ENCODE measurements around the gene MYNN.

DNA sequence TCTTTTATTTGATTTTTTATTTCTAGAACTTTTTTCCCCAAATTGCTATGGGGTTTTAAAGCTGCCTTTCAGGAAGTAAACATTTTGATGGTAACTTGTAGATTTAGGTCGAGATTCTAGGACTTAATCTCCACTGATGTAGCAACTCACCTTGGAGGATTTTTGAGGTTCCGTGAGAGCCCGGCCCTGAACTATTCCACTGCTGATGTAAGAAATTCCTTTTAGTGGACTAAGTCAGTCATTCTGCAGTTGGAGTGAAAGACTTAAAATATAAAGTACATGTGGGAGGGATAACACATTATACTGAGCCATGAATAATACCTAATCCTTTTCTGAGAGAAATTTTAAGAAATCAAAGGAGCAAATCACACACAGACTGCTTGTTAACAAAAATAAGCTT lies 52.1 kb downstream of the MYNN start:
- TF ChIP-seq, protein P1, sequence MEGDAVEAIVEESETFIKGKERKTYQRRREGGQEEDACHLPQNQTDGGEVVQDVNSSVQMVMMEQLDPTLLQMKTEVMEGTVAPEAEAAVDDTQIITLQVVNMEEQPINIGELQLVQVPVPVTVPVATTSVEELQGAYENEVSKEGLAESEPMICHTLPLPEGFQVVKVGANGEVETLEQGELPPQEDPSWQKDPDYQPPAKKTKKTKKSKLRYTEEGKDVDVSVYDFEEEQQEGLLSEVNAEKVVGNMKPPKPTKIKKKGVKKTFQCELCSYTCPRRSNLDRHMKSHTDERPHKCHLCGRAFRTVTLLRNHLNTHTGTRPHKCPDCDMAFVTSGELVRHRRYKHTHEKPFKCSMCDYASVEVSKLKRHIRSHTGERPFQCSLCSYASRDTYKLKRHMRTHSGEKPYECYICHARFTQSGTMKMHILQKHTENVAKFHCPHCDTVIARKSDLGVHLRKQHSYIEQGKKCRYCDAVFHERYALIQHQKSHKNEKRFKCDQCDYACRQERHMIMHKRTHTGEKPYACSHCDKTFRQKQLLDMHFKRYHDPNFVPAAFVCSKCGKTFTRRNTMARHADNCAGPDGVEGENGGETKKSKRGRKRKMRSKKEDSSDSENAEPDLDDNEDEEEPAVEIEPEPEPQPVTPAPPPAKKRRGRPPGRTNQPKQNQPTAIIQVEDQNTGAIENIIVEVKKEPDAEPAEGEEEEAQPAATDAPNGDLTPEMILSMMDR (conservative IDR thresholded peaks at IDR 0.05 in 1 of 2, IDR thresholded peaks at IDR 0.05 in 1 of 2; ENCODE audit: extremely low read depth in 1 of 2, insufficient read depth in 1 of 2, low read depth in 1 of 2, low read length in 2 of 2): no peak
- TF ChIP-seq EZH2 (IDR thresholded peaks at IDR 0.05; ENCODE audit: borderline replicate concordance, low read length): no peak
